ENCODE data around the gene CSF3. TPM values are rescaled to one million over a fixed set of nuclear protein-coding genes. Genes with fewer than 3 reads are reported as not detected.
A peak's percentile ranks its signal among the peaks of the same experiment; 100 is the strongest.
"Not testable (repeated sequence)": the region's sequence is repeated elsewhere in the genome, so short reads cannot be mapped to it uniquely, and the experiment has no call there.

Gene CSF3
- total RNA-seq, 1 experiment from 2014 or later: 0.38 TPM

DNA sequence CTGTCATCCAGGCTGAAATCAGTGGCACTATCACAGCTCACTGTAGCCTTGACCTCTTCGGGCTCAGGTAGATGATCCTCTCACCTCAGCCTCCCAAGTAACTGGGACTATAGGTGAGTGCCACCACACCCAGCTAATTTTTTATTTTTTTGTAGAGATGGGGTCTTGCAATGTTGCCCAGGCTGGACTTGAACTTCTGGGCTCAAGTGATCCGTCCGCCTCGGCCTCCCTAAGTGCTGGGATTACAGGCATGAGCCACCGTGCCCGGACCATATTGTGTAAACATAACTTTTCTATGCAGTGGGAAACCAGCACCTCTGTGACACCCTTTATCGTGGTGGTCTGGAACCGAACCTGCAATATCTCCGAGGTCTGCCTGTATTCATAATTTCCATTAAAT lies 11.2 kb upstream of the CSF3 start:
- DNase-seq: no peak
- Mint-ChIP-seq H3K9me3 (ENCODE audit: low read depth, unreplicated experiment) (peaks cover 6% of the 10 kb centered on the region), H3K4me1 (ENCODE audit: low read depth, unreplicated experiment) (no peaks in the 10 kb centered on the region), H3K36me3 (ENCODE audit: insufficient read depth, unreplicated experiment) (peaks cover 5% of the 10 kb centered on the region), H3K27ac (ENCODE audit: unreplicated experiment) (no peak overlapping the region), H3K27me3 (ENCODE audit: unreplicated experiment) (peaks cover 21% of the 10 kb centered on the region), H3K4me3 (ENCODE audit: low read depth, unreplicated experiment) (no peak overlapping the region)
- TF ChIP-seq, protein P1, sequence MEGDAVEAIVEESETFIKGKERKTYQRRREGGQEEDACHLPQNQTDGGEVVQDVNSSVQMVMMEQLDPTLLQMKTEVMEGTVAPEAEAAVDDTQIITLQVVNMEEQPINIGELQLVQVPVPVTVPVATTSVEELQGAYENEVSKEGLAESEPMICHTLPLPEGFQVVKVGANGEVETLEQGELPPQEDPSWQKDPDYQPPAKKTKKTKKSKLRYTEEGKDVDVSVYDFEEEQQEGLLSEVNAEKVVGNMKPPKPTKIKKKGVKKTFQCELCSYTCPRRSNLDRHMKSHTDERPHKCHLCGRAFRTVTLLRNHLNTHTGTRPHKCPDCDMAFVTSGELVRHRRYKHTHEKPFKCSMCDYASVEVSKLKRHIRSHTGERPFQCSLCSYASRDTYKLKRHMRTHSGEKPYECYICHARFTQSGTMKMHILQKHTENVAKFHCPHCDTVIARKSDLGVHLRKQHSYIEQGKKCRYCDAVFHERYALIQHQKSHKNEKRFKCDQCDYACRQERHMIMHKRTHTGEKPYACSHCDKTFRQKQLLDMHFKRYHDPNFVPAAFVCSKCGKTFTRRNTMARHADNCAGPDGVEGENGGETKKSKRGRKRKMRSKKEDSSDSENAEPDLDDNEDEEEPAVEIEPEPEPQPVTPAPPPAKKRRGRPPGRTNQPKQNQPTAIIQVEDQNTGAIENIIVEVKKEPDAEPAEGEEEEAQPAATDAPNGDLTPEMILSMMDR (IDR thresholded peaks at IDR 0.05; ENCODE audit: unreplicated experiment): no peak
- no TSS peak for BruUV-seq (replicated peaks)
- intact Hi-C loops (cut with micrococcal nuclease; ENCODE audit: unreplicated experiment): no loop called here
- CTCF ChIA-PET: interaction anchor here (0.6 to 76.9 kb wide), 13 partner anchors 2 to 471 kb away, joined by 3 to 6506 read pairs (median 5); partner anchors contain the start of genes CSF3, GSDMA, GSDMB and LRRC3C

DNA sequence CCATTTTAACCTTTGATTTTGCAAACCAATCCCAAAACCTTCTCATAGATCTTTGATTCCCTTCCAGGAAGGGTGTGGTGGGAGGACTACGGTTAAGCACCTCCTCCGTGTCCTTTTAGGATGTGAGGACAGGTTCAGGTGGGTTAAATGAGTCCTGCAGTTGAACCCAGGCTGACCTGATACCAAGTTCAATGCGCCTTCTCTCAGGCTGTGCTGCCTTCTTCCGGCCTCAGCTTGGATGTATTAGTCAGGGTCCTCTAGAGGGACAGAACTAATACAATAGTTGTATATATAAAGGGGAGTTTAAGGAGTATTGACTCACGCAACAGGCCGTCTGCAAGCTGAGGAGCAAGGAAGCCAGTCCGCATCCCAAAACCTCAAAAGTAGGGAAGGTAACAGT lies 10.5 kb upstream of the CSF3 start:
- BruUV-seq (replicated peaks): no TSS peak

DNA sequence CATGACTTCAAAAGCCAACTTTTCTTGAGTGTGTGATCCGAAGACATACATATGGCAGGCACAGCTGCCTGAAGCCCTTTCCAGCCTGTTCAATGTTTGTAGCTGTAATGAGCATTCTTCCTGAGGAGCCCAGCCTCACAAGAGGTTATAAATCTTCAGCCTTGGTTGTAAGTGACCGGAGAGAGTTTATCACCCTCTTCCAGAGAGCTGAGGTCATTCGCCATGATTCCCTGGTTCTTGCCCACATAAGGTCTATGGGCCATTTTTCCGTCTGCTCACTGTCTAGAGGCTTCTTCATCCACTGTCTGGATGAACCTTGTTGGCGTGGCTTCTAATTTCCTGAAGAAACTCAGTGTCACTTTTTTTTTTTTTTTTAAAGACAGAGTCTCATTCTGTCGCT lies 9.7 kb upstream of the CSF3 start:
- H3K27me3 Mint-ChIP-seq (ENCODE audit: unreplicated experiment): peaks cover 21% of the 10 kb centered on the region
- DNase-seq: no peak
- no peaks in the 10 kb centered on the region for H3K4me1 Mint-ChIP-seq (ENCODE audit: low read depth, unreplicated experiment)
- peaks cover 6% of the 10 kb centered on the region for H3K9me3 Mint-ChIP-seq (ENCODE audit: low read depth, unreplicated experiment)
- no peaks in the 10 kb centered on the region for H3K36me3 Mint-ChIP-seq (ENCODE audit: insufficient read depth, unreplicated experiment)
- no TSS peak for BruUV-seq (replicated peaks)
- intact Hi-C loops (cut with micrococcal nuclease; ENCODE audit: unreplicated experiment): loop anchor here (5.0 kb wide), 1 partner anchor 367 kb away; no protein-coding TSS in a partner anchor
- TF ChIP-seq, protein P1 (IDR thresholded peaks at IDR 0.05; ENCODE audit: unreplicated experiment): no peak
- no peak overlapping the region for H3K27ac Mint-ChIP-seq (ENCODE audit: unreplicated experiment)
- H3K4me3 Mint-ChIP-seq (ENCODE audit: low read depth, unreplicated experiment): no peak overlapping the region
- CTCF ChIA-PET: interaction anchor here (0.6 to 76.9 kb wide), 23 partner anchors 4 to 1779 kb away, joined by 3 to 6506 read pairs (median 4); partner anchors contain the start of genes CSF3, GSDMA, GSDMB and LRRC3C

More for the DNA sequence above, 10.5 kb upstream of the CSF3 start:
- intact Hi-C loops (cut with micrococcal nuclease; ENCODE audit: unreplicated experiment): loop anchor here (5.0 kb wide), 1 partner anchor 368 kb away; no protein-coding TSS in a partner anchor
- Mint-ChIP-seq H3K27ac (ENCODE audit: unreplicated experiment) (no peak overlapping the region), H3K36me3 (ENCODE audit: insufficient read depth, unreplicated experiment) (no peaks in the 10 kb centered on the region), H3K9me3 (ENCODE audit: low read depth, unreplicated experiment) (peaks cover 6% of the 10 kb centered on the region), H3K27me3 (ENCODE audit: unreplicated experiment) (peaks cover 21% of the 10 kb centered on the region), H3K4me3 (ENCODE audit: low read depth, unreplicated experiment) (no peak overlapping the region), H3K4me1 (ENCODE audit: low read depth, unreplicated experiment) (no peaks in the 10 kb centered on the region)
- TF ChIP-seq, protein P1 (IDR thresholded peaks at IDR 0.05; ENCODE audit: unreplicated experiment): no peak
- no peak for DNase-seq
- CTCF ChIA-PET: interaction anchor here (0.7 to 76.9 kb wide), 15 partner anchors 3 to 439 kb away, joined by 3 to 6506 read pairs (median 4); partner anchors contain the start of genes CSF3, GSDMA, GSDMB and LRRC3C

DNA sequence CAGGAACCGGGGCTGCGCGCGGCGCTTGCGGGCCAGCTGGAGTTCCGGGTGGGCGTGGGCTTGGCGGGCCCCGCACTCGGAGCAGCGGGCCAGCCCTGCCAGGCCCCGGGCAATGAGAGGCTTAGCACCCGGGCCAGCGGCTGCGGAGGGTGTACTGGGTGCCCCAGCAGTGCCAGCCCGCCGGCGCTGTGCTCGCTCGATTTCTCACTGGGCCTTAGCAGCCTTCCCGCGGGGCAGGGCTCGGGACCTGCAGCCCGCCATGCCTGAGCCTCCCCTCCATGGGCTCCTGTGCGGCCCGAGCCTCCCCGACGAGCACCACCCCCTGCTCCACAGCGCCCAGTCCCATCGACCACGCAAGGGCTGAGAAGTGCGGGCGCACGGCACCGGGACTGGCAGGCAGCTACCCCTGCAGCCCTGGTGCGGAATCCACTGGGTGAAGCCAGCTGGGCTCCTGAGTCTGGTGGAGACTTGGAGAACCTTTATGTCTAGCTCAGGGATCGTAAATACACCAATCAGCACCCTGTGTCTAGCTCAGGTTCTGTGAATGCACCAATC lies 4.2 kb upstream of the CSF3 start:
- Mint-ChIP-seq H3K27me3 (ENCODE audit: unreplicated experiment) (peaks cover 48% of the 10 kb centered on the region), H3K4me1 (ENCODE audit: low read depth, unreplicated experiment) (peaks cover 10% of the 10 kb centered on the region)
- H3K36me3 Mint-ChIP-seq (ENCODE audit: insufficient read depth, unreplicated experiment); H3K9me3 Mint-ChIP-seq (ENCODE audit: low read depth, unreplicated experiment); DNase-seq; H3K4me3 Mint-ChIP-seq (ENCODE audit: low read depth, unreplicated experiment); BruUV-seq (replicated peaks); intact Hi-C loops (cut with micrococcal nuclease; ENCODE audit: unreplicated experiment); H3K27ac Mint-ChIP-seq (ENCODE audit: unreplicated experiment): not testable (repeated sequence)
- CTCF ChIA-PET: interaction anchor here (0.6 to 76.9 kb wide), 20 partner anchors 20 to 465 kb away, joined by 3 to 6506 read pairs (median 35); partner anchors contain the start of genes GSDMA, GSDMB, LRRC3C and MIEN1

DNA sequence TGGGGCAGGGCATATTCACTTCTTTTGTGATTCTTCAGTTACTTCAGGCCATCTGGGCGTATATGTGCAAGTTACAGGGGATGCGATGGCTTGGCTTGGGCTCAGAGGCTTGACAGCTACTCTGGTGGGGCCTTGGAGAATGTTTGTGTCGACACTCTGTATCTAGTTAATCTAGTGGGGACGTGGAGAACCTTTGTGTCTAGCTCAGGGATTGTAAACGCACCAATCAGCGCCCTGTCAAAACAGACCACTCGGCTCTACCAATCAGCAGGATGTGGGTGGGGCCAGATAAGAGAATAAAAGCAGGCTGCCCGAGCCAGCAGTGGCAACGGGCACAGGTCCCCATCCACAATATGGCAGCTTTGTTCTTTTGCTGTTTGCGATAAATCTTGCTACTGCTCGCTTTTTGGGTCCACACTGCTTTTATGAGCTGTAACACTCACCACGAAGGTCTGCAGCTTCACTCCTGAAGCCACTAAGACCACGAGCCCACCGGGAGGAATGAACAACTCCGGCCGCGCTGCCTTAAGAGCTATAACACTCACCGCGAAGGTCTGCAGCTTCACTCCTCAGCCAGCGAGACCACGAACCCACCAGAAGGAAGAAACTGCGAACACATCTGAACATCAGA lies 3.1 kb upstream of the CSF3 start:
- BruUV-seq (replicated peaks): TSS peak; percentile 100
- Mint-ChIP-seq H3K4me1 (ENCODE audit: low read depth, unreplicated experiment) (peaks cover 10% of the 10 kb centered on the region), H3K27me3 (ENCODE audit: unreplicated experiment) (peaks cover 53% of the 10 kb centered on the region)
- H3K9me3 Mint-ChIP-seq (ENCODE audit: low read depth, unreplicated experiment); intact Hi-C loops (cut with micrococcal nuclease; ENCODE audit: unreplicated experiment); DNase-seq; H3K27ac Mint-ChIP-seq (ENCODE audit: unreplicated experiment); H3K36me3 Mint-ChIP-seq (ENCODE audit: insufficient read depth, unreplicated experiment); H3K4me3 Mint-ChIP-seq (ENCODE audit: low read depth, unreplicated experiment): not testable (repeated sequence)
- CTCF ChIA-PET: interaction anchor here (0.6 to 76.9 kb wide), 36 partner anchors 19 to 1593 kb away, joined by 3 to 6506 read pairs (median 7); partner anchors contain the start of genes CASC3, GSDMA, GSDMB and LRRC3C

Measured in Calu3 (cell line).